ENCODE measurements around the gene DNAJC24. TPM values are rescaled to one million over a fixed set of nuclear protein-coding genes. Genes with fewer than 3 reads are reported as not detected.

Gene DNAJC24
- total RNA-seq, 1 donor from 2014 or later = 8.9 TPM

- ATAC-seq (no peak), DNase-seq (ENCODE audit: low spot score) (no peak)
These were observed 44.7 kb downstream of the DNAJC24 start for GRCh38 chr11:31414338-31414737.

GRCh38 chr11:31415435-31415834 lies 45.8 kb downstream of the DNAJC24 start:
- ATAC-seq (no peak), DNase-seq (ENCODE audit: low spot score) (no peak)

GRCh38 chr11:31417357-31417756 lies 47.7 kb downstream of the DNAJC24 start:
- DNase-seq (ENCODE audit: low spot score) (no peak), ATAC-seq (no peak)

GRCh38 chr11:31417816-31418215 lies 48.2 kb downstream of the DNAJC24 start:
- no peak for ATAC-seq
- no peak for DNase-seq (ENCODE audit: low spot score)

- no peak for ATAC-seq
- no peak for DNase-seq (ENCODE audit: low spot score)
These were observed 49.5 kb downstream of the DNAJC24 start for GRCh38 chr11:31419138-31419537.

GRCh38 chr11:31419669-31420068 lies 50.0 kb downstream of the DNAJC24 start:
- DNase-seq (ENCODE audit: low spot score) = no peak
- ATAC-seq = no peak

GRCh38 chr11:31421820-31422219 lies 52.2 kb downstream of the DNAJC24 start:
- DNase-seq (ENCODE audit: low spot score) (no peak), ATAC-seq (no peak)

- DNase-seq (ENCODE audit: low spot score) (no peak), ATAC-seq (no peak)
These were observed 53.0 kb downstream of the DNAJC24 start for GRCh38 chr11:31422703-31423102.

- no peak for DNase-seq (ENCODE audit: low spot score)
- ATAC-seq = no peak
These were observed 55.0 kb downstream of the DNAJC24 start for GRCh38 chr11:31424652-31425051.

GRCh38 chr11:31433851-31434250 lies 64.2 kb downstream of the DNAJC24 start:
- ATAC-seq = no peak
- DNase-seq (ENCODE audit: low spot score) = no peak

GRCh38 chr11:31437742-31438435 lies 68.2 kb downstream of the DNAJC24 start:
- DNase-seq (ENCODE audit: low spot score) = no peak
- no peak for ATAC-seq

- DNase-seq (ENCODE audit: low spot score) = no peak
- ATAC-seq = no peak
These were observed 71.6 kb downstream of the DNAJC24 start for GRCh38 chr11:31441296-31441695.

- ATAC-seq = no peak
- no peak for DNase-seq (ENCODE audit: low spot score)
These were observed 72.4 kb downstream of the DNAJC24 start for GRCh38 chr11:31442086-31442485.

GRCh38 chr11:31443802-31444201 lies 74.1 kb downstream of the DNAJC24 start:
- no peak for ATAC-seq

GRCh38 chr11:31445621-31446020 lies 76.0 kb downstream of the DNAJC24 start:
- ATAC-seq = no peak

More at GRCh38 chr11:31443802-31444201, 74.1 kb downstream of the DNAJC24 start:
- DNase-seq (ENCODE audit: low spot score) = no peak

GRCh38 chr11:31449040-31449439 lies 79.4 kb downstream of the DNAJC24 start:
- ATAC-seq (no peak), DNase-seq (ENCODE audit: low spot score) (no peak)

More at GRCh38 chr11:31445621-31446020, 76.0 kb downstream of the DNAJC24 start:
- DNase-seq (ENCODE audit: low spot score) = no peak

GRCh38 chr11:31450841-31451240 lies 81.2 kb downstream of the DNAJC24 start:
- DNase-seq (ENCODE audit: low spot score) (no peak), ATAC-seq (no peak)

GRCh38 chr11:31455177-31455576 lies 85.5 kb downstream of the DNAJC24 start:
- ATAC-seq = no peak
- no peak for DNase-seq (ENCODE audit: low spot score)

- no peak for ATAC-seq
- no peak for DNase-seq (ENCODE audit: low spot score)
These were observed 94.8 kb downstream of the DNAJC24 start for GRCh38 chr11:31464436-31464835.

GRCh38 chr11:31474083-31474482 lies 104.4 kb downstream of the DNAJC24 start:
- ATAC-seq (no peak), DNase-seq (ENCODE audit: low spot score) (no peak)

GRCh38 chr11:31477528-31478222 lies 108.0 kb downstream of the DNAJC24 start:
- ATAC-seq (no peak), DNase-seq (ENCODE audit: low spot score) (no peak)

- ATAC-seq (no peak), DNase-seq (ENCODE audit: low spot score) (no peak)
These were observed 108.5 kb downstream of the DNAJC24 start for GRCh38 chr11:31478223-31478590.

- ATAC-seq (no peak), DNase-seq (ENCODE audit: low spot score) (no peak)
These were observed 109.4 kb downstream of the DNAJC24 start for GRCh38 chr11:31479066-31479465.
